Keratinocyte (primary cell): ENCODE measurements around the gene SYT15B. TPM values are rescaled to one million over a fixed set of nuclear protein-coding genes. Genes with fewer than 3 reads are reported as not detected.
"Not testable (repeated sequence)": the region's sequence is repeated elsewhere in the genome, so short reads cannot be mapped to it uniquely, and the experiment has no call there.

ENCODE experiments used
- DNase-seq: peaks from one replicate; pipeline ENCODE4 v3.0.0-alpha.2; 2011; ENCODE audit warnings: low read depth, missing footprints, low spot score
- FAIRE-seq: peaks from 2 replicates; lab custom pipeline; 2011; peaks lifted over from hg19 to GRCh38; lab: Jason Lieb, UNC
- H2AFZ ChIP-seq: 2 replicates; pipeline ENCODE4 v1.6.0; 2012; ENCODE audit warnings: low read length, control low read depth, inconsistent platforms; ENCODE audit not compliant: control insufficient read depth
- H3K27ac ChIP-seq: 2 replicates; pipeline ENCODE4 v1.5.1; 2011; ENCODE audit warnings: low read length; ENCODE audit not compliant: control insufficient read depth, insufficient read depth
- H3K27me3 ChIP-seq: 3 replicates; pipeline ENCODE4 v1.6.0; 2011; ENCODE audit warnings: low read length; ENCODE audit not compliant: control insufficient read depth, insufficient read depth; ENCODE audit errors: extremely low read depth
- H3K36me3 ChIP-seq, 2 experiments: 2 replicates in 1 of 2; 3 replicates in 1 of 2; pipeline ENCODE4 v1.5.1; 2011; ENCODE audit warnings: low read length in 2 of 2, mild to moderate bottlenecking in 1 of 2; ENCODE audit not compliant: control insufficient read depth in 2 of 2, insufficient read depth in 2 of 2; ENCODE audit errors: extremely low read depth in 1 of 2
- H3K4me1 ChIP-seq: 3 replicates; pipeline ENCODE4 v1.5.1; 2011; ENCODE audit warnings: low read length; ENCODE audit not compliant: control insufficient read depth, insufficient read depth; ENCODE audit errors: extremely low read depth
- H3K4me2 ChIP-seq: 3 replicates; pipeline ENCODE4 v1.6.0; 2011; ENCODE audit warnings: low read depth, low read length; ENCODE audit not compliant: control insufficient read depth, insufficient read depth; ENCODE audit errors: extremely low read depth
- H3K4me3 ChIP-seq, 3 experiments: fragments of 200-600 bp in 1 of 3; sonication (generic) in 1 of 3; 2 replicates in 2 of 3; 3 replicates in 1 of 3; pipeline ENCODE4 v1.5.1; 2011 to 2016; ENCODE audit warnings: low read length in 3 of 3, mild to moderate bottlenecking in 3 of 3, control low read depth in 2 of 3, inconsistent platforms in 1 of 3, low read depth in 1 of 3, mixed read lengths in 1 of 3, mixed run types in 1 of 3, moderate library complexity in 1 of 3; ENCODE audit not compliant: control insufficient read depth in 2 of 3, insufficient read depth in 2 of 3; ENCODE audit errors: extremely low read depth in 1 of 3
- H3K79me2 ChIP-seq: 2 replicates; pipeline ENCODE4 v1.6.0; 2012; ENCODE audit warnings: low read length; ENCODE audit not compliant: control insufficient read depth, insufficient read depth
- H3K9ac ChIP-seq: 3 replicates; pipeline ENCODE4 v1.6.0; 2011; ENCODE audit warnings: low read length; ENCODE audit not compliant: control insufficient read depth, insufficient read depth; ENCODE audit errors: extremely low read depth
- H3K9me1 ChIP-seq: 3 replicates; pipeline ENCODE4 v1.6.0; 2011; ENCODE audit warnings: low read length; ENCODE audit not compliant: control insufficient read depth, insufficient read depth; ENCODE audit errors: extremely low read depth
- H3K9me3 ChIP-seq: 2 replicates; pipeline ENCODE4 v1.5.1; 2012; ENCODE audit warnings: low read depth, low read length; ENCODE audit not compliant: control insufficient read depth
- H4K20me1 ChIP-seq: 3 replicates; pipeline ENCODE4 v1.6.0; 2011; ENCODE audit warnings: low read length; ENCODE audit not compliant: control insufficient read depth, insufficient read depth; ENCODE audit errors: extremely low read depth
- EZH2 ChIP-seq: IDR thresholded peaks from one replicate; pipeline ENCODE4 v1.6.1; 2012; ENCODE audit warnings: inconsistent platforms, mild to moderate bottlenecking, low read length, moderate library complexity
- dilution Hi-C: fragments of 300-500 bp; cut with MboI; formaldehyde crosslinking; loops from one replicate; pipeline ENCODE4 v1.7.0; 2020; ENCODE audit warnings: low sequenced_read_pairs; ENCODE audit not compliant: extremely low pct_ligation_motif_present
- polyA plus RNA-seq, 5 experiments: library from polyadenylated mRNA; depleted of rRNA in 3 of 5; stranded (reverse) in 3 of 5; stranded (forward) in 1 of 5; unstranded in 1 of 5; fragments of >200 nt; gene quantifications; 1 replicate in 1 of 5; 2 replicates in 3 of 5; 3 replicates in 1 of 5; pipeline versions ENCODE4 v1.2.1 to v1.2.3, GENCODE V29; 2011 to 2012; ENCODE audit warnings: missing spikeins in 2 of 5, low read depth in 1 of 5, low replicate concordance in 1 of 5

The SYT15B gene
- polyA plus RNA-seq, 1 donor (not counting 4 experiments of a cell fraction or from before 2014, with no cell fraction given) = not detected

- H3K4me3 ChIP-seq, H3K4me1 ChIP-seq, H3K27me3 ChIP-seq, FAIRE-seq, H3K9me3 ChIP-seq, H2AFZ ChIP-seq, H3K27ac ChIP-seq, dilution Hi-C loops, H4K20me1 ChIP-seq, H3K36me3 ChIP-seq, H3K9ac ChIP-seq, H3K9me1 ChIP-seq, H3K79me2 ChIP-seq, DNase-seq, H3K4me2 ChIP-seq: not testable (repeated sequence)
- TF ChIP-seq EZH2 = peak; percentile 47
These were observed 478 bp downstream of the SYT15B start for GRCh38 chr10:47762674-47763553.

DNA sequence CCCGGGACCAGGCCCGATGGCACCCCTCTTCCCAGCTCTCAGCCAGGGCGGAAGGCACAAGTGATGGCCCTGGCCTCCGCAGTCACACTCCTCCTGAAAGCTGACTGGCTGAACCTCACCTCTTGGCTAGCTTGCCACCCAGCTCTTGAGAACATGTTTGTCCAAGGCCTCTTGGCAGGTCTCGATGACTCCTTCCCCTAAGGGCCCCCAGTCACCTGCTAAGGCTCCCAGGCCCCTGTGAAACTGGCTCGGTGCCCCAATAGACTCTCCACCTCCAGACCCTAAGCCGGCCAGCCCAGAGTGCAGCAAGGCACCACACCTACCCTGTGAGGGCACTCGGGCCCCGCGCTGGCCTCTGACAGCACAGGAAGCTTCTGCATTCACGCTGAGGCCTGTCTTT lies 4.5 kb downstream of the SYT15B start:
- dilution Hi-C loops, H4K20me1 ChIP-seq, H3K4me1 ChIP-seq, H3K4me3 ChIP-seq, H3K36me3 ChIP-seq, H3K9ac ChIP-seq, H3K27ac ChIP-seq, H3K27me3 ChIP-seq, H3K79me2 ChIP-seq, H3K9me1 ChIP-seq, H3K4me2 ChIP-seq, H2AFZ ChIP-seq, DNase-seq, FAIRE-seq, H3K9me3 ChIP-seq: not testable (repeated sequence)

DNA sequence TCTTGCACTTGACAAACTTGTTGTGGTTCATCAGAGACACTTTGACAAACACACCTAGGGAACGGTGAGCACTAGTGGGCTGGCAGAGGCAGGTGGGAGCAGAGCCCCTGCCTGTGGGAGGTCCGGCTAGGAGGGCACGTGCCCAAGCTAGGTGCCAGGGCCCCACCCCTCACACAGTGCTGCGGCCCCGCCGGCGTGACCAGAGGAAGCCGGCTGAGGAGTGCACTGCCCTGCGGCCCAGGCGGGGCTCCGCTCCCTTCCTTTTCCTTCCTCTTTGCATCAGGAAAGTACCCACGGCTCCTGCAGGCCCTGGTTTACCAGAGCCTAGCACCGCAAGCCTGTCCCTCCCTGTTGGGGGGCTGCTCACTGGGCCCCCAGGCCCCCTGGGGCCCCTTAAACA lies 7.2 kb downstream of the SYT15B start:
- H2AFZ ChIP-seq, DNase-seq, H3K27ac ChIP-seq, H3K79me2 ChIP-seq, H3K9me1 ChIP-seq, FAIRE-seq, H3K4me1 ChIP-seq, H3K4me2 ChIP-seq, H3K27me3 ChIP-seq, H3K36me3 ChIP-seq, H3K4me3 ChIP-seq, H3K9me3 ChIP-seq, H3K9ac ChIP-seq, dilution Hi-C loops, H4K20me1 ChIP-seq: not testable (repeated sequence)

DNA sequence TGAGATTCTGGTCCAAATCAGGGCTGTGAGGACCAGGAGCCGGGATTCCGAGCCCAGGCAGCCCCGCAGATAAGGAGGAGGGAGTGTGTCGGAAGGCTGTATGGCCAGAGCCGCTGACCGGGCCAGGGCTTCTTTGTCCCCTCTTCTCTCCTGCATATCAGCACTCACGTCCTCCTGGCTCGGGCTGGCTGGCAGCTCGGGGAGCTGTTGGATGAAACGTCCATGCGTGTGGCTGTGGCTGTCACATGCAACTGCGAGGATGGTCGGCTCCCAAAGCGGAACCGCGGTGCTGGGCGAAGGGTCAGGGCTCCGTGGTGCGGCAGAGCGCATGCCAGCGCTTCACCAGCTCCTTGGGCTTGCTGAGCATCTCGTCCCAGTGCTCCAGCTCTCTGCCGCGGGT lies 9.5 kb downstream of the SYT15B start:
- DNase-seq, H3K4me2 ChIP-seq, H3K4me1 ChIP-seq, dilution Hi-C loops, FAIRE-seq, H3K4me3 ChIP-seq, H3K9ac ChIP-seq, H3K79me2 ChIP-seq, H3K27me3 ChIP-seq, H3K27ac ChIP-seq, H2AFZ ChIP-seq, H4K20me1 ChIP-seq, H3K9me1 ChIP-seq, H3K36me3 ChIP-seq, H3K9me3 ChIP-seq: not testable (repeated sequence)

- dilution Hi-C loops, FAIRE-seq: not testable (repeated sequence)
These were observed 10.2 kb downstream of the SYT15B start for GRCh38 chr10:47753176-47753575.

More at GRCh38 chr10:47753176-47753575, 10.2 kb downstream of the SYT15B start:
- not testable (repeated sequence) for DNase-seq, H3K36me3 ChIP-seq, H3K27me3 ChIP-seq, H2AFZ ChIP-seq, H3K4me2 ChIP-seq, H3K79me2 ChIP-seq, H4K20me1 ChIP-seq, H3K9ac ChIP-seq, H3K9me3 ChIP-seq, H3K4me3 ChIP-seq, H3K9me1 ChIP-seq, H3K27ac ChIP-seq, H3K4me1 ChIP-seq
